HG02678 (cell line): ENCODE data around the gene CNNM1.

Experiments used
- ATAC-seq: cut with Tn5 transposase; IDR thresholded peaks from one replicate; pipeline ENCODE4 v1.9.1; 2021; ENCODE audit warnings: mild to moderate bottlenecking, moderate library complexity; ENCODE audit not compliant: unreplicated experiment

CNNM1 gene

DNA sequence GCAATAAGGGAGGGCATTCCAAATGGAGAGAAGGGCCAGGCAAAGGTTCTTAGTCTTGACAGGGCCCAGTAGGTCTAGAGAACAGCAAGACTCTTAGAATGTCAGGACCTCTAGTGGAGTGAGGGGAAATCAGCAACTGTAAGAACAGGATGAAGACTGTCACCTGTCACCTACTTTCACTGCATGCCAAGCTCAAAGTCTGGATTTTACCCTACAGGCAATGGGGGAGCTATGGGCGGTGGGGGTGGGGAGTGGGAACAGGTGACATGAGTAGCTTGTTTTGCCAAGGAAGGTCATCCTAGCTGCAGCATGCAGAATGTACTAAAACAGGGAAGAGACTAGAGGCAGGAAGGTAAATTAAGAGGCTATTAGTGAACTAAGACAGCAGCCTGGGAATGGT lies 82.9 kb downstream of the CNNM1 start:
- no peak for ATAC-seq

DNA sequence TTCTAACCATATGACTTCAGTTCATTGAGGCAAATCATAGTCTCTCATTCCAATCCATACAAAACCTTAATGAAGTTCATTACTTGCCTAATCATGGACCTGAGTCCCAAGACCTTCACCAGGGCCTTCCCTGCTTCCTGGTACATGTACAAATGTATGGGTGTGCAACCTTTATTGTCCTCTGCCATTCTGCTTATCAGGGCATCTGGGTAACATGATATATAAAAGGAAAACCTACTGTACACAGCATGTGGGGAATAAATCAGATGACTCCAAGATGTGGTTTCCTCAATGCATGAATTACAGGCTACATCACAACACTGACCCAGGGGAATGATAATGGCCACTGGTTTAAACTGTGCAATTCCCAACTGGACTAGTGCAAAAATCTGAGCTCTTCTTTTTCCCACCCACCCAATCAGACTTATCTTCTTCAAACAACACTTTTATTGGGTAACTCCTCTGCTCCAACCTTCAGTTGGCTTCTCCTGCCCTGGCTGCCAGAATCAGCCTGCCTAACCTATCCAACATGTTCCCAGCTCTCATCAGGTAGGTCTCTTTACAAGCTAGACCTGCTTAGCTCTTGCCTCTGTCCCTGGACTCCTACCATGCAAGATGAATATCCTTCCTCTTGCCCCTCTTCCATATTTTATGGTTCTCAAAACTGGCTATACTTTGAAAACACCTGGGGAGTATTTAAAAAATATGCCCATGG lies 89.9 kb downstream of the CNNM1 start:
- ATAC-seq, result no peak

DNA sequence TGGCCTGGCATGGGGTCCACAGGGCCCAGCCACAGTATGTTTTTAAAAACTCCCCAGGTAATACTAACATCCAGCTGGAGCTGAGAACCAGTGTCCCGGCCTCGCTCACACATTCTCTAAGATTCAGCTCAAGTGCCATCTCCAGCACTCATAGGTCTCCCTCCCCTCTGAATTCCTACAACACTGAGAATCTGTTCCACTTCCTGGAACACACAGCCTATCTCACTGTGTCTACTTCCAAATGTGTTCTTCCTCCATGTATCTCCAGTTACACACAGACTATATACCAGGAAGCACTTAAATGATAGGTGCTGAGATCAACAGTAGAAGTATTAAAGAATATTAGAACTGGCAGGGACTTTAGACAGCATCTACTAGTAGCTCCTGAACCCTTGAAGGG lies 90.5 kb downstream of the CNNM1 start:
- no peak for ATAC-seq

DNA sequence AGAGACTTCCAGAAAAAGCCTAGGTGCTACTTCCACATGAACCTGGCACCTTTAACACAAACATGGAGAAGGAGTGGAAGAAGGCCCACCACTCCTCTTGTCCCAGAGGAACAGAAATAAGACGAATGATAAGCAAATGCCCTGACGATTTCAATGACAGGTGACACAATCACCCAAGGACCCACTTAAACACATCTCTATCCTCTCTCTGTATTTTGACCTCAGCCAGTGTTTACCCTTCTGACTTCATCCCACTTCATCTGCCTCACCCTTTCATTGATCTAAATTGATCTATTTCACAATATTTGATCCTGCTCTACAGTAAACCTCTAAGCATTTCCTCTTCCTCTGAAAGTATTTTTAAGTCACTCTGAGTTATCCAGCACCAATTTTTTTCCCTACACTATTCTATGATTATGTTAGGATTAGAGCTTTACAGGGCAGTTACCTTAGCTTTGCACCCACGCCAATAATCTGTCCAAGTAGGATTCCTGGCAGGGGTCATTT lies 92.1 kb downstream of the CNNM1 start:
- ATAC-seq, result no peak

DNA sequence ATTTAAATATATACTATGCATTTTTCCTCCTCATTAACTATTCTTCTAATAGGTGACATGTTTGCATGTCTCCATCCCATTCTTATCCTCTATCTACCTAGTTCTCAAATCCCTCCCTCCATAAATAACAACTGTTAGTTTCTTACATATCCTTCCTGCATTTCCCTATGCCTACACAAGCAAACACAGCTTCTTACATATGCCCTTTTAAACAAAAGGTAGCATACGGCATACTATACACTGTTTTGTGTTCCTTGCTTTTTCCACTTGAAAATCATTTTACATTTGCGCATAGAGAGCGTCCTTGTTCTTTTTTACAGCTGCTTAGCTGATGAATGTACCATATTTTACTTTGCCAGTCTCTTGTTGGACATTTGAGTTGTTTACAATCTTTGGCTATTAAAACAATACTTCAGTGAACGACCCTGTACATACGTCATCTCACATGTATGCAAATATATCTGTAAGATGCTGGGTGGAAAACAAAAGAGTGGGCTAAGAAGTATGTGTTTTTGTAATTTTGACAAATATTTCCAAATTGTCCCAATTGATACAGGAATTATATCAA lies 93.5 kb downstream of the CNNM1 start:
- no peak for ATAC-seq

DNA sequence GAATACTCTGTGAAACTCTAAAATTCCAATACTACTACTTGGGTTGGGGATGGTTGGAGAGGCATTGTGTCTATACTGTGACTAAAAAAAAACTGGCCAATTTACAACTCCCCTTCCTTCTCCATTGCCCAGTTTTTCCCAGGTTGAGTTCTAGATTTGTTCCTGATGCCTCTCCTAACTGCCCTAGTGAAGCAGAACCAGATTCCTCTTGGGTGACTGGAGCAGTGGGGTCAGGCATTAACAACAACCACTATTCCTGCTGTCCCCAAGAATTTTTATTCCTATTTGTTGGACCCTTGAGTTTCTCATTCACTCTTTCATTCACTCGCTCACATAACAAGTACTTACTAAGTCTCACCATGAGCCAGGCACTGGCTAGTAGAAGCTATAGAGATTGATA lies 95.5 kb downstream of the CNNM1 start:
- no peak for ATAC-seq

GRCh38 chr10:99425204-99425603 lies 96.0 kb downstream of the CNNM1 start:
- no peak for ATAC-seq

- ATAC-seq, result no peak
These were observed 97.5 kb downstream of the CNNM1 start for GRCh38 chr10:99426689-99427088.

DNA sequence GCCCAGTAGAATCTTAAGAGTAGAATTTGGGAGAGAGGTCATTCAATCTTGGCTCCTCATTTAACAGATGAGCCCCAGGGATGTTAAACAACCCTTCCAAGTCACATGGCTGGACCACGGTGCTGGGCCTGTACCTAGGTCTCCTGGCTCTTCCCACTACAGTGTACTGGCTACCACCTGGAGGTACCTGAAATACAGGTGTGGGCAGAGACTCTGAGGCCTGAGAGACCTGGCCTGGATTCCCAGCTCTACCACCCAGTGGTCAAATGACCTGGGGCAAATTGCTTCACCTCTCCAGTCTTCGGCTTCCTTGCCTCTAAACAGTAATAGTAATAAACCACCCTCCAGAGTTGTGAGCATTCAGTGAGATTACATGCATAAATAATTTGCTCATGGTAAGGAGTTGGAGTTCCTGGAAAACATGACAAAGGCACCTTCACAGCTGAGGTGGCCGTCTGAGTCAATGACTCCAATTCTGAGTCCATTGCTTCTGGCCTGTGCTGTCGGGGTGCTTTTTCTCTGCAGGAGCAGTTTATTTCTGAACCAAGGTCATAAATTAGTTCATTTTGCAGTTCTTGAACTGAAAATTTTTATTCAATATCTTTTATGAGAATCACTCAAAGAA lies 98.5 kb downstream of the CNNM1 start:
- ATAC-seq, result no peak

DNA sequence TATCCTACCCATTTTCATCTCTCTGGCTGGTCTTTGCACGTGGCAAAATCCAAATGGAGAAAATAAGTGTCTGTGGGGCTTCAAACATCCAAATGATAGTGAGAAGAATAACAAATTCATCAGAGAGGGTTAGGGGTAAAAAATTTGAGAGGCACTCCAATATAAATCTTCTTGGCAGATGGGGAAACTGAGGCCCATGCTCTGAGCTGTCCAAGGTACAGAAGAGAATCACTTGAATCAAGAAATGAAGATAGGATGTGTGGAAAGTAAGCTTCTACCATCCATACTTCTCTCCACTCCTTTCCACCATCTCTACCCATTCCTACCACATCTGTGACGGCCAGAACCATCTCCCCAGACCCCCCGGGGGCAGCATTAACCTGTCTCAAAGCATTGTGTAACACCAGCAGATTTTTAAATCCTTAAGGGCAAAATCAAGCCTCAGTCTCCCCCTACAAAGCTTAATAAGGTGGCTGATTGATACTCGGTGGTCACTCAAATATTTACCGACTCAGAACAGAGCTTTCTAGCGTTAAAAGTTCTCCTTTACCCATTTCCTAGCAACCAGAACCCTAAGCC lies 100.5 kb downstream of the CNNM1 start:
- ATAC-seq, result no peak

GRCh38 chr10:99430116-99430450 lies 100.9 kb downstream of the CNNM1 start:
- no peak for ATAC-seq

DNA sequence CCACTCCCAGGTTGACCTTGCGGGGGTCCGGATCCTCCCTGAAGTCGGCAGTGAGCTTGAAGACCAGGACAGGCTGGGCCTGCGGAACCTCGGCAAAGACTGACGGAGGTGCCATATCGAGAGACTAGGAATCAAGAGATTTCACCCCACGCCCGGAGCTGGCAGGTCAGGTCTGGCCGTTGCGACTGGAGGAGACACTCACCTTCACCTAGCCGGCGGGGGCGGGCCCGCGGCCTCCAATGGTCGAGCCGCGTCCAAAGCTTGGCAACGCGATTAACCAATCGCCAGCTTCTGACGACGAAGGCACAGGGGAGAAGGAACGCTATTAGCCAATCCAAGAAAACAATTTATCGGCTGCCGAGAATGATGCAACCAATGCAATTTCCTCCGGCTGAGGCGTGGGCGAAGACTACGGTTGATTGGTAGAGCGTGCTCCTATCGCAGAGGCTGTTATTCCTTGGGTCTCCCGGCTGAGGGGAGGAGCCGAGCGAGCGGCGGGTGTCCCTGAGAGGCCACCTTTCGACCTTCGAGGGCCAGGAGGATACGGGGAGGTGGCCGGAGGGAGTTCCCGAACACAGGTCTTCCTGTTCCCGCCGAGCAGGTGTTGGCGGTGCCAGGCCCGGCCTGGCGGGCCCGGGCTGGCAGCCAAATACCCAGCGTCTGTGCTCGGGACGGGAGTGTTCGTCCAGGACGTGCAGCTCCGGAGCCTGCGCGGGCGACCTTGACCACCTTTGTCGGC lies 101.5 kb downstream of the CNNM1 start, which contains the start of gene GOT1:
GOT1 (minus strand) TSS at position 174 of the 739 bp plus-strand sequence; CDS start at position 115, 59 bp downstream.
- peak; percentile 95 for ATAC-seq

- ATAC-seq, result no peak
These were observed 102.1 kb downstream of the CNNM1 start for GRCh38 chr10:99431190-99431760.

DNA sequence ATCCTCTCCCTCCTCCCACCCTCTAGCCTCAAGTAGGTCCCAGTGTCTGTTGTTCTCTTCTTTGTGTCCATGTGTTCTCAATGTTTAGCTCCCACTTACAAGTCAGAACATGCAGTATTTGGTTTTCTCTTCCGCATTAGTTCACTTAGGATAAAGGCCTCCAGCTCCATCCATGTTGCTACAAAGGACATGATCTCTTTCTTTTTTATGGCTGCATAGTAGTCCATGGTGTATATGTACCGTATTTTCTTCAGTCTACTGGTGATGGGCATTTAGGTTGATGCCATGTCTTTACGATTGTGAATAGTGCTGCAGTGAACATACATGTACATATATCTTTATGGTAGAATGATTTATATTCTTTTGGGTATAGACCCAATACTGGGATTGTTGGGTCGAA lies 102.9 kb downstream of the CNNM1 start:
- ATAC-seq, result no peak

GRCh38 chr10:99432881-99433280 lies 103.7 kb downstream of the CNNM1 start:
- no peak for ATAC-seq

GRCh38 chr10:99433378-99434020 lies 104.3 kb downstream of the CNNM1 start:
- no peak for ATAC-seq

- ATAC-seq, result peak; percentile 63
These were observed 107.0 kb downstream of the CNNM1 start for GRCh38 chr10:99435986-99436638.

DNA sequence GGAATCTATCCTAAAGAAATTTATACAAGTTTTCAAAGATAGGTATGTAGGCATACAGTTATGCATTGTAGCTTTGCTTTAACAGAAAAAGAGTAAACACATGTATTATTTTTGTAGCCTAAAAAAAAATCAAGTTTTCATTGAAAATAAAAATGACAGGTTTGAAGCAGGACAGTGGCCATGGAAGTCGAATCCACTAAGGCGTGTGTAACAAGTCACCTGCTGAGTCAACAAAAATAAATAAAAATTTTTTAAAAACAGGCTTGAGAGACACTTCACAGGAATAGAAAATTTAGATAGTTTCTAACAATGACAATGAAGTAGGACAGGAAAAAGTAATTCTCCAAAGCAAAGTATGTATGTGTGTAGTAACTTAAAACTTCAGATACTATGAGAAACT lies 109.7 kb downstream of the CNNM1 start:
- no peak for ATAC-seq

- no peak for ATAC-seq
These were observed 113.2 kb downstream of the CNNM1 start for GRCh38 chr10:99442394-99442793.

GRCh38 chr10:99443500-99443899 lies 114.3 kb downstream of the CNNM1 start:
- ATAC-seq, result no peak
